Peyer's patch (tissue), 4 donors: ENCODE data around the gene TNFSF8.
A peak's percentile ranks its signal among the peaks of the same experiment; 100 is the strongest.

ENCODE experiments used
- CTCF ChIP-seq, 6 experiments: fragments of 450-650 bp in 4 of 6; fragments of 200-600 bp in 2 of 6; sonication (generic) in 1 of 6; IDR thresholded peaks; one replicate each; pipeline ENCODE4 v1.5.1; 2017 to 2019; ENCODE audit warnings: antibody characterized with exemption in 6 of 6, mild to moderate bottlenecking in 3 of 6, moderate library complexity in 1 of 6
- POLR2A ChIP-seq, 2 donors: fragments of 450-650 bp; IDR thresholded peaks; one replicate each; pipeline ENCODE4 v1.5.1; 2017; ENCODE audit warnings: antibody characterized with exemption in 2 of 2, mild to moderate bottlenecking in 2 of 2, moderate library complexity in 2 of 2

GRCh38 chr9:114930056-114930812, at the start of gene TNFSF8:
- peak in 1 of 2 donors; percentile 29 for TF ChIP-seq POLR2A (IDR thresholded peaks at IDR 0.05)
- TF ChIP-seq CTCF (IDR thresholded peaks at IDR 0.05): no peak
